Calu3 (cell line): Measurements from ENCODE around the gene COL18A1. TPM values are rescaled to one million over a fixed set of nuclear protein-coding genes. Genes with fewer than 3 reads are reported as not detected.

Experiments
- BruUV-seq: library from RNA; stranded (reverse); fragments of 400-500 nt; replicated peaks from 2 replicates; lab custom pipeline; 2021; lab: Mats Ljungman, UMichigan
- CTCF ChIA-PET: fragments of 300-600 bp; sonication (Branson Sonifier 250); formaldehyde crosslinking; loops from one replicate; lab custom pipeline; 2022; ENCODE audit warnings: antibody characterized with exemption; lab: Charles Lee
- DNase-seq: peaks from one replicate; pipeline ENCODE4 v3.0.0; 2022
- H3K27ac Mint-ChIP-seq: one replicate; pipeline ENCODE4 v1.8.0; 2022; ENCODE audit warnings: mixed read lengths; ENCODE audit not compliant: unreplicated experiment
- H3K27me3 Mint-ChIP-seq: one replicate; pipeline ENCODE4 v1.8.0; 2022; ENCODE audit warnings: mixed read lengths; ENCODE audit not compliant: unreplicated experiment
- H3K36me3 Mint-ChIP-seq: one replicate; pipeline ENCODE4 v1.8.0; 2022; ENCODE audit warnings: mild to moderate bottlenecking, moderate library complexity, mixed read lengths; ENCODE audit not compliant: insufficient read depth, unreplicated experiment
- H3K4me1 Mint-ChIP-seq: one replicate; pipeline ENCODE4 v1.8.0; 2022; ENCODE audit warnings: mild to moderate bottlenecking, low read depth, mixed read lengths; ENCODE audit not compliant: unreplicated experiment
- H3K4me3 Mint-ChIP-seq: one replicate; pipeline ENCODE4 v1.8.0; 2022; ENCODE audit warnings: mild to moderate bottlenecking, low read depth, moderate library complexity, mixed read lengths; ENCODE audit not compliant: unreplicated experiment
- H3K9me3 Mint-ChIP-seq: one replicate; pipeline ENCODE4 v1.8.0; 2022; ENCODE audit warnings: low read depth, mixed read lengths; ENCODE audit not compliant: unreplicated experiment
- intact Hi-C: fragments of 100-400 bp; cut with micrococcal nuclease; formaldehyde crosslinking; loops from one replicate; pipeline ENCODE4 v1.10.0; 2022; ENCODE audit not compliant: unreplicated experiment
- total RNA-seq: library from RNA; stranded (reverse); gene quantifications from 2 replicates; pipeline ENCODE4 v1.2.3, GENCODE V29; 2022
- TF ChIP-seq, protein P1 (sequence below): fragments of 200-600 bp; IDR thresholded peaks from one replicate; pipeline ENCODE4 v1.8.0; 2022; ENCODE audit warnings: antibody characterized with exemption; ENCODE audit not compliant: unreplicated experiment

COL18A1 gene
- total RNA-seq, 1 experiment from 2014 or later: 82.9 TPM

DNA sequence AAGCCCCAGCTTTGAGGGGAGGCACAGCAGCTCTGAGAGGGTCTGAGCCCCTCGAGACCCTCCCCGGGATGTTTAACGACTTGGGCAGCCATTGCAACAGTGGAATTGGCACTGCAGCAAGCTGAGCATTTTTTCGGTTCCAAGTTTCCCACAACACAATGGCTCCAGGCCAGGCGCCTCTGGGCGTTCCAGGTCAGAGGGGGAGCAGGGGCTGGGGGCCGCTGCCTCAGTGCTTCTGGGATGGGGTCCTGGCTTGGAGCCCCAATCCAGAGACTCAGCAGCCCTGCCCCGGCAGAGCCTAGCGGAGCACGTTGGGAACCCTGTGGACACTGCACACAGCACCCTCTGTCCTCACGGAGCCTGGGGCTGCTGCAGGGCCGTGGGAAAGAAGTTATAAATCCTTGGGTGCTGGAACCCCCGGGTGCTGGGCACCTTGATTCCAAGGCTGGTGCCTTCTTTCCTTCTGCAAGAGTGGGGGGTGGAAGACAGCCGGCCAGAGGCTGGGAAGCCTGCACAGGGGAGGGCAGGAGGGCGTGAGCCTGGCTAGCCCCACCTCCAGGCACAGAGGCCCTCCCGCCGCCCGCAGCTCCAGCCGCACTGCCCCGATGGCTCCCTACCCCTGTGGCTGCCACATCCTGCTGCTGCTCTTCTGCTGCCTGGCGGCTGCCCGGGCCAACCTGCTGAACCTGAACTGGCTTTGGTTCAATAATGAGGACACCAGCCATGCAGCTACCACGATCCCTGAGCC is 50.1 kb downstream of the COL18A1 start:
- H3K36me3 Mint-ChIP-seq: no peaks in the 10 kb centered on the region
- TF ChIP-seq, protein P1, sequence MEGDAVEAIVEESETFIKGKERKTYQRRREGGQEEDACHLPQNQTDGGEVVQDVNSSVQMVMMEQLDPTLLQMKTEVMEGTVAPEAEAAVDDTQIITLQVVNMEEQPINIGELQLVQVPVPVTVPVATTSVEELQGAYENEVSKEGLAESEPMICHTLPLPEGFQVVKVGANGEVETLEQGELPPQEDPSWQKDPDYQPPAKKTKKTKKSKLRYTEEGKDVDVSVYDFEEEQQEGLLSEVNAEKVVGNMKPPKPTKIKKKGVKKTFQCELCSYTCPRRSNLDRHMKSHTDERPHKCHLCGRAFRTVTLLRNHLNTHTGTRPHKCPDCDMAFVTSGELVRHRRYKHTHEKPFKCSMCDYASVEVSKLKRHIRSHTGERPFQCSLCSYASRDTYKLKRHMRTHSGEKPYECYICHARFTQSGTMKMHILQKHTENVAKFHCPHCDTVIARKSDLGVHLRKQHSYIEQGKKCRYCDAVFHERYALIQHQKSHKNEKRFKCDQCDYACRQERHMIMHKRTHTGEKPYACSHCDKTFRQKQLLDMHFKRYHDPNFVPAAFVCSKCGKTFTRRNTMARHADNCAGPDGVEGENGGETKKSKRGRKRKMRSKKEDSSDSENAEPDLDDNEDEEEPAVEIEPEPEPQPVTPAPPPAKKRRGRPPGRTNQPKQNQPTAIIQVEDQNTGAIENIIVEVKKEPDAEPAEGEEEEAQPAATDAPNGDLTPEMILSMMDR: no peak
- H3K4me1 Mint-ChIP-seq: no peaks in the 10 kb centered on the region
- CTCF ChIA-PET: no interaction called here
- no peak for DNase-seq
- no TSS peak for BruUV-seq
- H3K4me3 Mint-ChIP-seq: no peak overlapping the region
- intact Hi-C loops: no loop called here
- H3K9me3 Mint-ChIP-seq: no peaks in the 10 kb centered on the region
- no peak overlapping the region for H3K27ac Mint-ChIP-seq
- H3K27me3 Mint-ChIP-seq: no peaks in the 10 kb centered on the region

DNA sequence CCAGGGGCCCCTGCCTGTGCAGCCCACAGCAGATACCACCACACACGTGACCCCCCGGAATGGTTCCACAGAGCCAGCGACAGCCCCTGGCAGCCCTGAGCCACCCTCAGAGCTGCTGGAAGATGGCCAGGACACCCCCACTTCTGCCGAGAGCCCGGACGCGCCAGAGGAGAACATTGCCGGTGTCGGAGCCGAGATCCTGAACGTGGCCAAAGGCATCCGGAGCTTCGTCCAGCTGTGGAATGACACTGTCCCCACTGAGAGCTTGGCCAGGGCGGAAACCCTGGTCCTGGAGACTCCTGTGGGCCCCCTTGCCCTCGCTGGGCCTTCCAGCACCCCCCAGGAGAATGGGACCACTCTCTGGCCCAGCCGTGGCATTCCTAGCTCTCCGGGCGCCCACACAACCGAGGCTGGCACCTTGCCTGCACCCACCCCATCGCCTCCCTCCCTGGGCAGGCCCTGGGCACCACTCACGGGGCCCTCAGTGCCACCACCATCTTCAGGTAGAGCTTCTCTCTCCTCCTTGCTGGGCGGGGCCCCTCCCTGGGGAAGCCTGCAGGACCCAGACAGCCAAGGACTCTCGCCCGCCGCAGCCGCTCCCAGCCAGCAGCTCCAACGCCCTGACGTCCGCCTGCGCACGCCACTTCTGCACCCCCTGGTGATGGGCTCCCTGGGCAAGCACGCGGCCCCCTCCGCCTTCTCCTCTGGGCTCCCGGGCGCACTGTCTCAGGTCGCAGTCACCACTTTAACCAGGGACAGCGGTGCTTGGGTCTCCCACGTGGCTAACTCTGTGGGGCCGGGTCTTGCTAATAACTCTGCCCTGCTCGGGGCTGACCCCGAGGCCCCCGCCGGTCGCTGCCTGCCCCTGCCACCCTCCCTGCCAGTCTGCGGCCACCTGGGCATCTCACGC is 51.0 kb downstream of the COL18A1 start:
- Mint-ChIP-seq H3K36me3 (no peaks in the 10 kb centered on the region), H3K9me3 (no peaks in the 10 kb centered on the region), H3K27ac (no peak overlapping the region), H3K4me1 (no peaks in the 10 kb centered on the region), H3K4me3 (no peak overlapping the region), H3K27me3 (no peaks in the 10 kb centered on the region)
- intact Hi-C loops: no loop called here
- TF ChIP-seq, protein P1: no peak
- CTCF ChIA-PET: no interaction called here
- DNase-seq: no peak
- BruUV-seq: no TSS peak

DNA sequence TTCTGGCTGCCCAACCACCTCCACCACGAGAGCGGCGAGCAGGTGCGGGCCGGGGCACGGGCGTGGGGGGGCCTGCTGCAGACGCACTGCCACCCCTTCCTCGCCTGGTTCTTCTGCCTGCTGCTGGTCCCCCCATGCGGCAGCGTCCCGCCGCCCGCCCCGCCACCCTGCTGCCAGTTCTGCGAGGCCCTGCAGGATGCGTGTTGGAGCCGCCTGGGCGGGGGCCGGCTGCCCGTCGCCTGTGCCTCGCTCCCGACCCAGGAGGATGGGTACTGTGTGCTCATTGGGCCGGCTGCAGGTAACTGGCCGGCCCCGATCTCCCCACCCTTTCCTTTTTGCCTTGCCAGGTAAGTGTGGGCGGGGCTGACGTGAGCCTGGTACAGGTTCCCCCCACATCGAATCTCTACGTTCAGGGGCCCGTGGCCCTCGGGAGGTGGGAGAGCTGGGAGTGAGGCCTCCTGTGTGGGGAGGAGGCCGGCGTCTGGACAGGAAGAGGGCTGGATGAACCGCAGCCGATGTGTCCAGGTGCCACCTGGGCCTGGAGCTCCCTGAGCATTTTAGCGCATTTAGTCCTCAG is 51.7 kb downstream of the COL18A1 start:
- BruUV-seq: no TSS peak
- no peaks in the 10 kb centered on the region for H3K9me3 Mint-ChIP-seq
- TF ChIP-seq, protein P1: no peak
- no peaks in the 10 kb centered on the region for H3K27me3 Mint-ChIP-seq
- no peak overlapping the region for H3K4me3 Mint-ChIP-seq
- no peak overlapping the region for H3K27ac Mint-ChIP-seq
- H3K36me3 Mint-ChIP-seq: no peaks in the 10 kb centered on the region
- intact Hi-C loops: no loop called here
- CTCF ChIA-PET: no interaction called here
- DNase-seq: no peak
- no peaks in the 10 kb centered on the region for H3K4me1 Mint-ChIP-seq

DNA sequence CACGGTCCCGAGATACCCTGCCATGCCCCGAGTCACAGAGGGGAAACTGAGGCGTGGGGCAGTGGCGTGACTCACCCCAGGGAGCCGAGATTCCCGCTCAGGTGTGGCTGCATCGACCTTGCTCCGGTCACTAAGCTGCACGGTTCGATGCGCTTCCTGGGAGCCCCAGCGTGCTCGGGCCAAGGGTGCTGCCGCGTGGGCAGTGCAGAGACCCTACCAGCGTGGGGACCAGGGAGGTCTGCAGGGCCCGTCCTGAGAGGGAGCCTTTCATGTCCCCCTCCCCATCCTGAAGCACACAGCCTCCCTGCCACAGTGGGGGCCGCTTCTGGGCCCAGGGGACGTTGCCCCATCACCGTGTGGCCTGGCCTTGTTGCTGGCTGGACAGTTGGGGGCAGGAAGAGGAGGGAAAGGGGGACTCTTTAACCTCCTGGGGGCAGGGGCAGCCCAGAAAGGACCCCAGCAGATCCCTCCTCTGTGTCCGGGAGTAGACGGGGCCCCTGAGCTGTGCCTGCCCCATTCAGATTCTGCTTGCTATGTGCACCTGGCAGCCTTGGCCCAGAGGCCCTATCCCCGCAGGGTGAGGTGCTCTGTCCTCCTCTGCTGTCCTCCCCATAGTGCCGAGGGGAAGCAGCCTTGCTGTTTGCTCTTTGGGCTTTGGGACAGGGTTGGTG is 52.3 kb downstream of the COL18A1 start:
- CTCF ChIA-PET: no interaction called here
- Mint-ChIP-seq H3K9me3 (no peaks in the 10 kb centered on the region), H3K36me3 (no peaks in the 10 kb centered on the region), H3K27me3 (no peaks in the 10 kb centered on the region), H3K4me3 (no peak overlapping the region), H3K4me1 (no peaks in the 10 kb centered on the region), H3K27ac (no peak overlapping the region)
- TF ChIP-seq, protein P1: no peak
- no peak for DNase-seq
- intact Hi-C loops: no loop called here
- BruUV-seq: no TSS peak
